Dermis microvascular lymphatic vessel endothelial cell (primary cell): ENCODE measurements around the gene TMEM218. TPM values are rescaled to one million over a fixed set of nuclear protein-coding genes. Genes with fewer than 3 reads are reported as not detected.

Source experiments
- DNase-seq, 2 donors: peaks; one replicate each; pipeline versions ENCODE4 v3.0.0 to v3.0.0-alpha.2; 2010; ENCODE audit warnings: low read depth in 2 of 2
- total RNA-seq: library from RNA; depleted of rRNA; stranded (reverse); fragments of >200 nt; gene quantifications from 2 replicates; pipeline ENCODE4 v1.2.1, GENCODE V29; 2014

The TMEM218 gene
- 15.3 and 17.1 TPM in 2 replicates for total RNA-seq

DNA sequence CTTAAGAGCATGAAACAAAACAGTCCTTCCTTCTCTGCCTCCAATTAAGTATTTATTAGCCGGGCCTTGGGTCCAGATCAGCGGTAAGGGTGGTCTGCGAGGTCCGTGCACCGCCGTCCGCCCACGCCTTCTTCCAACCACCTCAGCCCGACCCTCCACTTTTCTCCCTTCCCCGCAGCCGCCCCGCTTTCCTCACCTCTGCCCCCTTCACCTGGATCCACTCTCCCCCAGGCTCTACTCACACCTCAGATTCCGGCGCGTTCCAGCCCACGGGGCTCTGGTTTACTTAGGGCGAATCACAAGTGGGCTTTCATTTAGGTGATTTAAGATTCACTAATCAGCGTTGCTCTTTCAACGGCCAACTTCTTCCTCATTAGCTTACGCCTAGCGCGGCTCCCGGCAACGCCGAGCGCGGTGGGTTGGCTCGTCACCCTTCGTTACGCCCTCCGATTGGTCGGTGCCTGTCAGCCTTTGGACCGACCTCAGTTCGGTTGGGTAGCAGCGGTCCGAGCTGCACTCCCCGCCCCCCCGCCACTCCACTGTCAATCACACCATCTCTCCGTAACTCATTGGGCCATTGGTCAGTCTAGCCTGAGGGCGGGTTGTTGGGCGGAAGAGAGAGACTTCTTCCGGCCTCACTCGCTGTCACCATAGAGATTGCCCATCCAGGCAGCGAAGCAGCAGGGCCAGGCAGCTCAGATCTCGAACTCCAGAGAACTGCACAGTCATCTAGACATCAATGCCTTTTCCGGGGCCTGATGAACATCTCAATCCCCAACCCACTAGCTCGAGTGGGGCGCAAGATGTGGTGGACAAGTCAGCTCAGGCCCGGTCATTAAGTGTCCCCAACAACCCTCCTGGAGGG lies at the start of gene TMEM218:
TMEM218 (minus strand) TSS at position 284 of the 865 bp plus-strand sequence. CDS start 9,385 bp downstream, outside the sequence.
- DNase-seq, result peak; percentile 98 to 99

DNA sequence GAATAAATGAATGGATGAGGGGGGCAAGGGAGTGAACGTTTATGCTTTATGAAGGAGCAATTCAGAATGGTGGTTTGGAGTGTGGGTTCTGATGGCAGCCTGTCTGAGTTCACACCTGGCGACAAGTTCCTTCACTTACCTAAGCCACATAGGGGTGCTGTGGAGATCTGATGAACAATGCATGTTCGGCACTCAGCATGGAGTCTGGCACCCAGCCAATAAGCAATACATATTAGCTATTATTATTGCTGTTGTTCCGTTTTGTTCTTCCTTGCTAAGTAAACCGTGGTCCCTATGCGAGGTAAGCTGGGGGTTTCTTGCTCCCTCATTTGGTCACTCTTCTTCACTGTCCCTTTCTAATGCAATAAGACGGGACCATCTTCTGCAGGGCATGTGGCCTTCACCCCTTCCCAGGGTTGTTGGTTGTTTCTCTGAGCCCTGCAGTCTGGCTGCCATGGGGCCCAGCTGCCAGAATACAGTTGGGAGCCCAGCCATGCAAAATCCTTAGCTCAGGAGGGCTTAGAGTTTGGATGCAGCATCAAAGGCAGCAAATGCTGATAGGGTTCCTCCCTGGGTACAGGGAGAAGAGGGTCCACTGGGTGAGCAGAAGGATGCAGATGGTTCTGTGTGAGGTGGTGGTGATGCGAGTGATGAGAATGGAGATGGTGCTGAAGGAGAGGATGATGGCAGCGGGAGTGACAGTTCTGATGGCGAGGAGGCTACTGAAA lies 46.7 kb upstream of the TMEM218 start:
- DNase-seq, result no peak

DNA sequence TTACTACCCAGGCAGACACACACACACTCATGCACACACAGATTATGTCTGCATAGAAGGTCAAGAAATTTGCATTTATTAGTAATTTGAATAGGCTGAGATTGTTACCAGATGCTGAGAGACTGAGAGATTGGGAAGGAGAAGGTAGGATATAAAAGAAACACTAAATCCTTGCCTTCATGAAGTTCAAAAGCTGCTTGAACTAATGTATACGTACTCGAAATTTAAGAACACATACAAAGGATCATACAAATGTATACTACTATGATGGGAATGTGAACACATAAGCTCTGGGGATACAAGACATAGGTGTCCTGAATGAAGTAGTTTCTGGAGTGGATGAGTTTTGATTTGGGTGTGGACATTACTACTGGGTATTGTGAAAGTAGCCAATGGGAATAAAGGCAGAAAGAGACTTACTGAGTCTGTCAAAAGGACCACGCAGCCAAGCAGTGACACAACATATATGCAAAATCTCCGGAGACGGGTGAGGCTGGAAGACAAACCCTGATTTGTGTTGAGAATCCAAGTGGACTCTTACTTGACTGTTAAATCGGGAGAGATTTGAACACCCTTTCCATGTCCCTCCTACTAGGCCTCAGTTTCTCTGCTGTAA lies 45.8 kb upstream of the TMEM218 start:
- no peak for DNase-seq

DNA sequence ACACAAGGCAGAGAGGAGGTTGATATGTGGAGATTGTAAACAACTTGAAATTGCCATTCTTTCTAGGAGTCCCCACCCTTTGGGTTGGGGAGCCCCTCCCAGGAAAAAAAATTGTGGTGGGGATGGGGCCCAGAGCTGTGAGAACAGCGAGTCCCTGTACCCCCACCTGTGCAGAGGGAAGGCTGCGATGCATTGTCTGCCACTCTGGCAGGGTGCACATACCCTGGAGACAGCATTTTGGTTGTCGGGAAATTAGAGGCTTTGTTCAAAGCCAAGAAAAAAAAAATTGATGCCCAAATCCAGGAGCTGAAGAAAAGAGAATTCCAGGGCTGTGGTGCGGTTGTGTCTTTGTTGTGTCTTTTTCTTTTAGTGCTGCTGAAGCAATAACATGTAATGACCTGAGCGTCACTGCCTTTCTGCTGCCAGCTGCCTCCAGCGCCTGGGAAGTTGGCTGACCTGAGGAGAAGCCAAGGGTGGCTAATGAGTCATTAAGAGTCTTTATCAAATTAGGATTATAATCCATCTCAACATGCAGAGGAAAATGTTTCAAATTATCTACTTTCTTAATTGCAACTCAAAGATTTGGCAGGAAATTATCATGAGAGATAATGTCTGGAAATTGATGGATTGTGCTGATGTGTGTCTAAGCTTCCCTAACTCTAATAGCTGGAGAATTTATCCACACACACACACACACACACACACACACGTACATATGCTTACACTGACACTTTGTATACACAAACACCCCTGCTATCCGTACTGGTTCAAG lies 45.1 kb upstream of the TMEM218 start:
- no peak for DNase-seq

DNA sequence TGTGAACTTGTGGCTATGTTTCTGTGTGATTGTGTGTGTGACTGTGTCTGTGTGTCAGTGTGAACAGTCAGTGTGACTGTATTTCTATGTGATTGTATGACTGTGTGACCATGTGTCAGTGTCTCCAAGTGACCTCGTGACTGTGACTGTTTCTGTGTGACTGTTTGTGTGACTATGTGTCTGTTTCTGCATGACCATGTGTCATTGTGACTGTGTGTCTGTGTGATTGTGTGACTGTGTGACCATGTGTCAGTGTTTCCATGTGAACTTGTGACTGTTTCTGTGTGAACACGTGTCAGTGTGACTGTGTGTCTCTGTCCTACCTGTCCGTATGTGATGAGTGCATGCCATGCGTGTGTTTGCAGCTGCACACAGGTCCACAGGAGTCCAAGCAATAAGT lies 44.3 kb upstream of the TMEM218 start:
- no peak for DNase-seq

DNA sequence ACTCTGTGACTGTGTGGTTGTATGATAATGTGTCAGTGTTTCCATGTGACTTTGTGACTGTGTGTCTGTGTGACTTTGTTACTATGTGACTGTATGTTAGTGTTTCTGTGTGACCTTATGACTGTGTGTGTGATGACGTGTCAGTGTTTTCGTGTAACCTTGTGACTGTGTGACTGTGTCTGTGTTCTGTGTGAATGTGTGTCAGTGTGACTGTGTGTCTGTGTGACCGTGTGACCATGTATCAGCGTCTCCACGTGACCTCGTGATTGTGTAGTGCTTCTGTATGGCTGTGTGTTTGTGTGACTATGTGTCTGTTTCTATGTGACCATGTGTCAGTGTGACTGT lies 43.6 kb upstream of the TMEM218 start:
- DNase-seq, result no peak

DNA sequence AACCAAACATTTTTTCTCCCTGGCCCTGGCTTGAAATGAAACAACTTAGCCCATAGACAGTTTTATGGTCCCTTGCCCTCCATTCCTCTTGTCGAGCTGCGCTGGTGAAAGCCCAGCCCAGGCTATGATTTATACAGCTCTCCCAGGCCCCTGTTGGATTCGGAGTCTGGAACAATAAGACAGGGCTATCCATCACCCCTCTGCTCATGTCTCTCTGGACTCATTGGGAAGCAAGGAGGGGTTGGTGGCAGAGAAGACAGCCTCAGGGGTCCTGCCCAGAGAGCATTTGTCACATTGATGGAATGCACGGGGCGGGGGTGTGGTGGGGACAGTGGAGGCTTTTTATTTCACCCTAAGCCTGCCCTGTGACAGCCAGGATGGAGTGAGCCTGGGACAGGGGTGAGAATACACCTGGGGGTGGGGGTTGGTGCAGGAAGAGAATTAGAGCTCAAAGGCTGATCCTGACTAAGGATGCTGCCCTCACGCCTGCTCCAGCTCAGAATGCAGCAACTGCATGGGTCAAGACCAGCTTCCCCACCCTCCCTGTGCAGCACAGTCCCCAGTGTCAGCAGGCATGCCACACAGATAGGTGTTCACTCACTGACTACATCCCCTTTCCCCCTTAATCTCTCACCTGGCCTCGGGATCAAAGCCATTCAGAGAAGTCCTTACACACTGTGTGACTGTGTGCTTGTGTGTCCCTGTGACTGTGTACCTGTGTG lies 43.1 kb upstream of the TMEM218 start:
- DNase-seq, result no peak

DNA sequence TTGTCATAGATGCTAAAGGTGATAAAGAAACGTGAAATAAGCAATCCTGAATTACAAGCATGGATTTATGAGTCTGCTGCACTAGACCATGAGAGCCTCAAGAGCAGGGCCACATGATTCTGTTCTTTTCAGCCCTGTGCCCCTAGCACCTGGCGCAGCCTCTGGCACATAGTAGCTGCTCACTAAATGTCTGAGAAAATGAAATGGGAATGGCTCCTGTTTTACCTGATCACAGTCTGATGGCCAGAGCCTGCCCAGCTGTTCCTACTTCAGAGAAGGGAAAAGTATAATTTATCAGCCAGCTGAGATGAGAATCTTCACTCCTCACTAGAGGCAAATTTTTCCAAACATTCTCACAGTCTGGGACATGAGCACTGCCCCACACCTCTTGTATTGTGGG lies 42.4 kb upstream of the TMEM218 start:
- no peak for DNase-seq

DNA sequence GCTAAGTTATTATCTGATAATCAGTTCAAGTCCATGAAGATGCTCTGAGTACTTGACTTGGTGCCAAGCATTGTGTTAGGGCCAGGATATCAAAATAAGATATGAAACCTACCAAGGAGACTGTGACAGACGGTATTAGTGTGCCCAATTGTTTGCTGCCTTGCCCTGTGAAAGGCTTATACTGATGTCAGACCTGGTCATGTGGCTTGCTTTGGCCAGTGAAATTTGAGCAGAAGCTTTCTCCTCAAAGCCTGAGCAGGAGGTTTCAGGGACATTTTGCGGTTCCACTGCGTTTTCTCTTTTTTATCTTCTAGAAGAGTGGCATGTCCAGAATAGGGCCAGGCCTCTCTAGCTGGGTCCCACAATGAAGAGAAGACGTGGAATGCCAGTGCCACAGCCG lies 37.3 kb upstream of the TMEM218 start:
- no peak for DNase-seq

DNA sequence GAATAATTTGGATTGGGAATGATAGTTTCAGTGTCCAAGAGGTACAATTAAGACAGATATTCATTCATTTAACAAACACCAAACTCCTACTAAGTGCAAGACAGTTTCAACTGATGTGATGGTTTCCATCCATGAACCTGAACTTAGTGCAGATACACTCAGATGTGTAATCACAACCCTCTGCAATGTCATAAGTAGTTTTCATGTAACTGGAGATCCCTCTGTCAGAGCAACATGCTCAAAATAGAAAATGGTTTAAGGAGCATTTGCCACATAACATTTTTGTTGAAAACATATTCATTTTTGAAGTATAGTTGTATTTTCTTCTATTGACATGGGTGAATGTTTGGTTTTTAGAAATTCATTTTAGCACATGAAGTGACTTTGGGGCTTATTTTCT lies 36.6 kb upstream of the TMEM218 start:
- DNase-seq, result no peak

DNA sequence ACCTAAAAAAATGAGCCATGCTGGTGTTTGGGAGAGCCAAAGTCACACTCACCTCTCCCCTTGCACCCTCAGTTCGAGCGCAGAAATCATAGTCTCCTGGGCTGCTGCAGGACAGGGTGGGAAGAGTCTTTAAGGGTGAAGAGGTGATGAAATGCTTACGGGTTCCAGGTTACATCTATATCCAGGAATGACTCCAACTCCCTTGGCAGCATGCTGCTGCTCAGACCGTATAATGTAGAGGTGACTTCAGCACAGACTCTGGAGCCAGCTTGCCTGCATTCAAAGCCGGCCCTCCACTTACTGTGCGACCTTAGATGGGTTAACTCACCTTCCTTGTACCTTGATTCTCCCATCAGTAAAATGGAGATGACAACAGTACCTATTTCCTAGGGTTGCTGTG lies 35.9 kb upstream of the TMEM218 start:
- no peak for DNase-seq

DNA sequence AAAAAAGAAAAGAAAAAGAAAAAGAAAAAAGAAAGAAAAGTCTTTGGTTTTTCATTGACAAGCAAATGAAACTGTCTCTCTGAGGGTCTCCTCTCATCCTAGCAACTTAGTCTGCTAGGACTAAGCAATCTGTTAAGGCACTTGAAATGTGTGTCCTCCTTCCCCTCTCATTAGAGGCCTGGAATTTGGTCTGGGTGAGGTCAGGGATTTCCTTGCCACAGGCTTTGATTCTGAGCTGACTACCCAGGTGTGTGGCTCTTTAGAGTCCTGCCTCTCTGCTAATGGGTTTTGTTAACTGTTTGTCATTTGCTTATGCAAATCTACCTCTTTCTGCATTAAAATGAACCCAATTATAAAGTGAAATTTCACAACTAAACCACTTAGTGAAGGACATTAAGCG lies 34.8 kb upstream of the TMEM218 start:
- DNase-seq, result no peak

DNA sequence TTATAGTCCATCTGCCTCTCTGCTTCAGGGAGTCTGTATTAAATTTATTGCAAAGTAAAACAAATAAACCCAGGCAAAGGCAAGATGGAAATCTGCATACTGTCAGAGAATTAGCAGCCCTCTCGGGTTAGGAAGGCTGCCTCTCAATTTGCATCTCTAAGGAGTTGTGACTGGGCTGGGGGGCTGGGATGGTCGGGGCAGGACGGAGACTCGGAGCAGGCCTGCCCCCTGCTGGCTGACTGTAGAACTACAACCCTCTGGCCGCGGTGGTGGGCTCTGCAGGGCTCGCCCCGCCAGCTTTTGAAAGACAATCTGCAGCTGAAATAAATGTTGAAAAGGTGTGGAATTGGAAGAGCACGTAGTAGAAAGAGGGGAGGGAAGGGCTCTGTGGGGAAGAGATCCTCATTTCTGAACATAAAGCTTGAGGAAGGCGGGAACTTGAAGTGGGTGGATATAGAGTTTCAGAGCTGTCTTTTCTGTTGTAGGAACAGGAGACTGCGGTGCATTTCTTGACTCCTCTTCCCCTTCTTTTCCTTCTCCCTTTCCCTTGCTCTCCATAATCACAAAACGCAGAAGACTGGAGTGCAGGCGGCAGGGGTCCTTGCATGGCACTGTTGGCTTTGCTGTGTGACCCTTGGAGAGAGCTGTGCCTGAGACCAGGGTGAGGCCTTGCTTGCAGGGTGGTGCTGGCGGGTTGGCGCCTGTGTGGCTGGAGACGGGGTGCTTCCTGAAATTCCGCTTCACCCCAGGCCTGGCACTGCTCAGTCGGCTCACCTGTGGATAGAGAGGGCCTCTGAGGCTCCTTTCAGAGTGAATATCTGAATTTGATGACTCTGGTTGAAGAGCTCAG lies 30.5 kb upstream of the TMEM218 start:
- peak in 1 of 2 donors; percentile 29 for DNase-seq

DNA sequence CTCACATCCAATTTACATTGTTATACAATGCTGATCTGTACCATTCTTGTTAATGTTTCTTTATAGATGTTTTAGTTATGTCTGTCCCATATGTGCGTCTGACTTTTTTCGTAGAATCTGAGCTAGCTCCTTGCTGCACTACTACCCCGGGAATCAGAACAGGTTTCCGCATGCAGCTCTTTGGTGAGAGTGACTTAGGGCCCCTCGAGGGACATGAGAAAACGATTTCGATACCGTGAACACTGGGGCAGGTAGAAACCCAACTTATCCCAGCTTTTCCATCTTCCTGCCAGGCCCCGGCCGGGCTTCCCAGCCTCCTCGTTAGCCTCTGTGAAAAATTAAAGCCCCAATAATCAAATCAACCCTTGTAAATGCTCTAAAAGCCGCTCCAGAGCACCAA lies 29.8 kb upstream of the TMEM218 start:
- no peak for DNase-seq

DNA sequence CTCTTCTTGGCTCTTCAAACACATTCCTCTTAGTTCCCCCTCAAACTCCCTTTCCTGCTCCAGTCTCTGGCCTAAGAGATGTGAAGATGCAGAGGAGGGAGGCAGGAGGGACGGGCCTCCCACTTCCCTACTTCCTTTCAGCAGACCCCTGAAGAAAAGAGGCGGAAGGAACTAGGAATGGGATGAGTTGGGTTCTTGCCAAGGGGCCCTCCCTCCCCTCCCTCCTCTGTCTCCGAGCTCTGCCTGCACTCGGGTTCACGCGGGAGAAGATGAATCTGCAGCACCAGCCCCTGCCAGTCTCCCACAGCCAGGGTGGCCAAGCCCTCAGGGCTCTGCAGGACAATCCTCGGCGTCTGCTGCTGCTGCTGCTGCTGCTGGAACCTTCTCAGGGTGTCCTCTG lies 28.8 kb upstream of the TMEM218 start:
- no peak for DNase-seq

DNA sequence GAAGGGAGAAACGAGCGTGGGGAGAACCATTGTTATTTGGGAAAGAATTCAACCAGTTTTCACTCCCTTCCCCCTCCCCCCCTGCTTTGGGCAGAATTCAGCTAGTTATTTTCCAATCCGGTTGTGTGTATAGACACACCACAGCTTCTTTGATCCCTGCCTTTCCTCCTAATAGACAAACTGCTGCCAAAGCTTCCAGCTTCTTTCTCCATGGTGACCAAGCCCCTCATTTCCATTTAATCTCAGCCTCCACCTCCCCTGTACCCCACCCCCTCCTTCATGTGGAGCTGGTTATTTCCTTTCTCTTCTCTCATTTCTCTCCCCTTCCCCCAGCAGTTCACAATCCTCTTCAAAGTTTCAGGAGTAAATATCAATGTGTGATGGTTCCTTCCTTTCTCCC lies 28.4 kb upstream of the TMEM218 start:
- DNase-seq, result no peak

DNA sequence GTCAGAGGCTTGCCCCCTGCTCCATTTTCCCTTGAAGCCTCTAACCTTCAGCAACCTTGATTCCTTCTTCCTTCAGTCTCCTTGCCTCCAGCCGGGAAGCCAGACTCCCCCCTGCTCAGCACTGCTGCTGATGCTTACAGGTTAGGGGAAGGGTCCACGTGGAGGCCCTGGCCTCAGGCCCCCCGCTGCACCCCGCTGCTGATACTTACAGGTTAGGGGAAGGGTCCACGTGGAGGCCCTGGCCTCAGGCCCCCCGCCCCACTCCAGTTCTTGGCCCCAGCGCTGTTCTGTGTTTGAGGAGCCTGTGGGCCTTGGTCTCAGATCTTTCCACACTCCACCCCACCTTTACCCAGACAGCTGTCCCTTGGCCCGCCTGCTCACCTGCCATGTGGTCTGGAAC lies 27.5 kb upstream of the TMEM218 start:
- no peak for DNase-seq

DNA sequence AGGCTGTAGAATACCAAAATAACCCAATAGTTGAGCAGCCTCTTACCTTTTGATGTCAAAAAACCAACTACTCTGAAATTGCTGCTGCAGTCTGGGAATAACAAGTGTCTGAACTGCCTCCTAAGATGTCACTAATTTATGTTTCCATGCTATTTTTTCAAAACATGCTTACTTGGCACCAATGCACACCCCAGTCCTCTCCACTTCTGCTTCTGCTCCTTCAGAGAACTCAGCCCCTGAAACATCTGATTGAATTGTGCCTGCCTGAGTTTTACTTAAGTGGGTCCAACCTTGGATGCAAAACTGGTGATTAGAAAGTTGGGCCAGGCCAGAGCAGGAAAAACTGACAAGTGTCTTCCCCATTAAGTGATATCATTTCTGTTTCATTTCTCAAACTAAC lies 24.6 kb upstream of the TMEM218 start:
- no peak for DNase-seq

DNA sequence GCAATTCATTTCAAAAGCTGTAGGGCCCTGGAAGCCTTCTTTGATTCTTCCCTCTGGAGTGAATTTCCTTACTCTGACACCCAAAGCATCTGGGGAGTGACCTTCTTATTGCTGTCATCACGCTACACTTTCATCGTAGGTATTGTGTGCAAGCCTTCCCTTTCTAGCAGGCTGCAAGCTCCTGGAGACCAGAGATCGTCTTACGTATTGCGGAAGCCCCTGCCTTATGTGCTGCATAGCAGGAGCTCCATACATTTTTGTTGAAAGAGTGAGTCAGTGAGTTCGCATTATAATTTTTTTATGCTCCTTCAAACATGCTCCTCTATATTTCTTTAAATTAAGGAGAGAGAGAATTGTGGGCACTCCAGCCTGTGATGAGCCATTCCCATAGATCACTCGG lies 21.2 kb upstream of the TMEM218 start:
- no peak for DNase-seq

DNA sequence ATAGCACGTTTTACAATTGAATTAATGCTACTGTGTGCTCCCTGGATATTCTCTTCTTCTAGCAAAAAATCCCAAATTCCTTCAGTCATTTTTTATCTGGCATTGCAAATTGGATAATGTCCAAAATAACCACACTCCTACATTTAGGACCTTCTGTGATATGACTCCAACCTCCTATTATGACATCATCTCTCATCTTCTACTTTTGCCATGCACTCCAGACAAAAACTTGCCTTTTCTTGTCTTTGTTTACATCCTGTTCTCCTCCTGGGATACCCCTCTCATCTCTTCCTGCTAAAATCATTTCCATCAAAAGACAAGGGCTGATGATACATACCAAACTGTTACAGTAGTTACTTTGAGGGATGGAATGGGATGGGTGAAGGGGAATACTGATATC lies 20.6 kb upstream of the TMEM218 start:
- DNase-seq, result no peak
